GM21447 (cell line): ENCODE data around the gene SATB1.

ENCODE experiments used
- ATAC-seq: cut with Tn5 transposase; IDR thresholded peaks from one replicate; pipeline ENCODE4 v1.9.1; 2021; ENCODE audit not compliant: unreplicated experiment

The SATB1 gene

DNA sequence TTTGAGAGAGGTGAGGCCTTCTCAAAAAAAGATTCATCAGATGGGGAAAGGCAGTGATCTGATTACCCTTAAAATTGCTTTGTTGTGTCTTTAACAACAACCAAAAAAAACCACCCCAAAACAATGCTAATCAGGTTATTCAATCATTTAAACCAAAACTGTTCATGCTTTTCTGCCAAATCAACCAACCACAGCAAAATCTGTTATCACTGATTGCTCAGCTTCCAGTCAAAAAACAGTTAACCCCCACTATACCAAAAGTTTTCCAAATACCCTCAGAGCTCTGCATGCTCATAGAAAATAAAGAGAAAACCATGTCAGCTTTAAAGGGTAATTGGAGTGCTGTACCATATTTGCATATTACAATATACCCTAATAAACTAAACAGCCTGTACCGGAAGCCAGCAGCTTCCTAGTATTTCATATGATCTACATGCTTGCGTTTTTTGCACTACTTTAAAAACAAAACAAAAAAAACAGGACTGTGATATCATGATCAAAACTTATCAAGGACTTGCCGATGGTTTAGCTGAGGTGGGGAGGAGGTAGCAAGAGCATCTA, 22.8 kb downstream of the SATB1 start:
- ATAC-seq = no peak

- ATAC-seq = no peak
These were observed 23.7 kb downstream of the SATB1 start for GRCh38 chr3:18401300-18401961.

DNA sequence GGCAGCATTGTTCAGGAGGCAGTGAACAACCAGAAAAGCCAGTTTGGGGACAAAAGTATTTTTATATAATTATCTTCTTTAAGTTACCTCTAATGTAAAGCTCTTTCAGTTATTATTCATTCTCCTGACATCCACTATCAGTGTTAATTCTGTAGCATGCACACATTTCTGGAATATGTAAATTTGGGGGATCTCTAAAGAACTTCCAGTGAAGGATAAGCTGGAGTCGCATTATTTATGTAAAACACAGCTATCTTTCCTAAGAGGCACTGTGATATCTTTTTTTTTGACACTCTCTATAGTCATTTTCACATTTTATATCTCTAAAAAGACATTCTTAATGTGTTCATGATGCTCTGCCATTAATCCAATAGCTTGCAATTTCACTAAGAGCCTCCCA, 26.7 kb downstream of the SATB1 start:
- ATAC-seq = no peak

- no peak for ATAC-seq
These were observed 28.7 kb downstream of the SATB1 start for GRCh38 chr3:18396428-18396827.

DNA sequence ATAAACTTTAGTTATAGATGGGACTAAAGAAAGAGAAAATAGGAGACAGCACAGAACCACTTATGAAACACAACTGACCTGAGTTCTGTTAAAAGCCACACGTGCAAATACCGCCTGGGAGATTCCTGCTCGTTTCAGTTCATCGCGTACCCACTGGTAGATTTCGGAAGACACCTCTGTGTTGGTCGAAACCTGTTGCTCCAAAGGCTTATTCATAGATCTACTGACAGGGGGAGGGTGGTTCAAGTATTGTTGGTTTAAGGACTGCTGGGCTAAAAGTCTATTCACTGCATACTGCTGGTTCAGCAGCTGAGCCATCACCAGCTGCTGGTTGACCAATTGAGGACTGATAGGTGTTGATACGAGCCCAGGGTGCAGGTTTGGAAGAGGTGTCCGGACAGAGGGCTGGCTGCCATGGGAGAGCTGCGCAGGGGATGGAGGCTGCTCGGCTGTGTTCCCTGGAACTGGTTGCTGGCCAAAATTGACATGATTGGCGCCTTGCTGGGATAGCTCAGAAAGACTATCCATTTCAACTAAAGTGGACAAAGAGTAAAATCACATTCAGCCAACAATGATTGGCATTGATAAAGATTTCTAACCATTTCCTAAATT, 30.6 kb downstream of the SATB1 start:
- ATAC-seq = no peak

- ATAC-seq = no peak
These were observed 31.2 kb downstream of the SATB1 start for GRCh38 chr3:18393906-18394305.

- no peak for ATAC-seq
These were observed 35.0 kb downstream of the SATB1 start for GRCh38 chr3:18390024-18390660.

- no peak for ATAC-seq
These were observed 35.9 kb downstream of the SATB1 start for GRCh38 chr3:18389108-18389733.

GRCh38 chr3:18386274-18386890, 38.8 kb downstream of the SATB1 start:
- no peak for ATAC-seq

- ATAC-seq = no peak
These were observed 39.4 kb downstream of the SATB1 start for GRCh38 chr3:18385706-18386105.

GRCh38 chr3:18382760-18383369, 42.3 kb downstream of the SATB1 start:
- no peak for ATAC-seq

DNA sequence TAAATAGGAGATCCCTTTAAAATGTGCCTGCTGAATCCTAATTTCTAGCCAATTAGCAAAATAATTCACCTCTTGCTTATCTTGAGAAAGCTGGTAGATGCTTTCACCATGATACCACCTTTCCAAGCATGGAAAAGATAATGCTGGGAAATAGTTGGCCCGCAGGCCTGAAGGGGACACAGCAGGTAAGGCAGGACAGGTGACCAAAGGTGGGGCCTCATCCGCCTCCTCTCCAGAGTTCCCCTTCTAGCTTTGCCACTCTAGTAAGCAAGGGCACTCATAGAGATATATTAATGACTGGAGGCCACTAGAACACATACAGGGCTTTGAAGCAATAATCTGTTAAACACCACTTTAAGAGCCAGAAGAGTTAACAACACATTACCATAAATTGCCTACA, 45.5 kb downstream of the SATB1 start:
- ATAC-seq = no peak

DNA sequence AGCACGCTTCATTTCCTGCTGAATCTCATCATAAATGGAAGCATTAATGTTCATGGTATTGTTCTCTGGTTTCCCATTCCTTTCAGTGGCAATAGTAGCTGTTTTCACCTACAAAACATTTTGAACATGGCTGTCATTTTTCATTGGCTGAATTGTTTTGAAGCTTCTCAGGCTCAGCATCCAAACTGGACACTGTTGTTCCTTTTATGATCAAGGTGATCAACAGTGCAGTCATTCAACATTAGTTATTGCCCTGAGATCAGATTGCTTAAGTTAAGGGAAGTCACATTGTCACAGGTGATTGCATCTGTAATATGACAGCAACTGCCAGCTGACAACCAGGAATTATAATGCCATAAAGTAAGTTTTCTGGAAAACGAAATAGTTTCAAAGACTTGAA, 46.9 kb downstream of the SATB1 start:
- ATAC-seq = no peak

- no peak for ATAC-seq
These were observed 48.5 kb downstream of the SATB1 start for GRCh38 chr3:18376682-18377081.

DNA sequence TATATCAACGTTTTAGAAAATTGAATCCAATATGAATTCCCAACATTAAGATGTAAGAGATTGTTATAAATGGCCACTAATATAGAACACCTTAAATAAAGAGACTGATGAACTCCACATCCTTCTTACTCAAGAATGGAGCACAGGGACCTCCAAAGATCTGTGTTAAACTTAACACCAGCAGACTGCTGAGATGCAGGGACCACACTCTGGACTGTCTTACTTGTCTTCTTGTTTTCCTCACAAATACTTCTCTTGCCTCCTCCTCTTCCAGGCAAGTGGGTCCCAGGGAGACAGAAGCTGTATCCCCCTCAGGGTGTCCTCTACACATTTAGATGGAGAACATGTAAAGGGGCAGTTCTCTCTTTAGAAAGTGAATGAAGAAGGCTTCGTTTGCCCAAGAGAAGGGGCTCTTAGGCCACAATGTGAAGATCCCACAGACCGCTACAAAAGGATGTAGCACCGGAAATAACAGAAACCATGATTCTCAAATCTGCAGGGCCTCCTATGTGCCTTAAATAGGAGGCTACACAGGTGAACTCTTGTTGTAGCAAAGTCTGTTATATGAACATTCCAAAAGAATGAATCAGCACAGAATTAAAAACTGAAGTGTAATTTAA, 52.2 kb downstream of the SATB1 start:
- no peak for ATAC-seq

DNA sequence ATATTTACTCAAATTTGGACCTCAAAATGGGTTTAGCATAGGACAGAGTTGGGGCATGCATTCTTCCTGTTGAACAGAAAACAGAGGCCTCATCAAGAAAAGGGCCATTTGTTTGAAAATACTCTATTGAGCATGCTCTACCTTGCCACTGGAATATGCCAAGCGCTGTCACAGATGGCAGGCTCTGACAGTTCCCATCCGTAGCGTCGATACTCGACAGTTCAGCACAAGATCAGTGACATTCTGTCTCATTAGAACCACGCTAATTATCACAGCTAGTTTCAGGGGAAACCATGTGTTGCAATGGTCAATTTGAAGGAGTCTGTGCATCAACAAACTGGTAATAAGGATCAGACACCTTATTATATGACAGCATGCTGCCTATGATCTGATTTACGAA, 54.5 kb downstream of the SATB1 start:
- no peak for ATAC-seq

GRCh38 chr3:18369551-18370185, 55.5 kb downstream of the SATB1 start:
- no peak for ATAC-seq

GRCh38 chr3:18366258-18366657, 58.9 kb downstream of the SATB1 start:
- no peak for ATAC-seq

- ATAC-seq = no peak
These were observed 61.8 kb downstream of the SATB1 start for GRCh38 chr3:18363338-18363737.

- no peak for ATAC-seq
These were observed 67.4 kb downstream of the SATB1 start for GRCh38 chr3:18357747-18358146.
